Mesenchymal stem cell (in vitro differentiated cells and primary cell): Measurements from ENCODE around the gene ANKRD66.

Experiments used
- DNase-seq: peaks from one replicate; pipeline ENCODE4 v3.0.0-alpha.2; 2013
- H2AFZ ChIP-seq: one replicate; pipeline ENCODE4 v1.6.1; 2013; ENCODE audit warnings: low read depth, mild to moderate bottlenecking, control low read depth, inconsistent platforms, low read length, moderate library complexity
- H2AK5ac ChIP-seq: 2 replicates; pipeline ENCODE4 v1.6.1; 2013; ENCODE audit warnings: low read length, moderate library complexity, mild to moderate bottlenecking, inconsistent platforms; ENCODE audit not compliant: severe bottlenecking
- H2BK120ac ChIP-seq: one replicate; pipeline ENCODE4 v1.6.1; 2013; ENCODE audit warnings: low read depth, mild to moderate bottlenecking, inconsistent platforms, low read length, moderate library complexity
- H2BK12ac ChIP-seq, 2 experiments: one replicate each; pipeline ENCODE4 v1.6.1; 2013; ENCODE audit warnings: inconsistent platforms in 2 of 2, low read length in 2 of 2, mild to moderate bottlenecking in 2 of 2, moderate library complexity in 2 of 2, control low read depth in 1 of 2
- H2BK15ac ChIP-seq: one replicate; pipeline ENCODE4 v1.6.1; 2013; ENCODE audit warnings: mild to moderate bottlenecking, low read depth, inconsistent platforms; ENCODE audit not compliant: poor library complexity, severe bottlenecking
- H2BK5ac ChIP-seq: 2 replicates; pipeline ENCODE4 v1.6.1; 2013; ENCODE audit warnings: low read depth, mild to moderate bottlenecking, low read length, control low read depth, inconsistent platforms; ENCODE audit not compliant: poor library complexity, severe bottlenecking
- H3K14ac ChIP-seq, 2 experiments: one replicate each; pipeline ENCODE4 v1.6.1; 2013; ENCODE audit warnings: inconsistent platforms in 2 of 2, low read length in 2 of 2, control low read depth in 1 of 2, mild to moderate bottlenecking in 1 of 2, moderate library complexity in 1 of 2
- H3K18ac ChIP-seq, 2 experiments: one replicate each; pipeline ENCODE4 v1.6.1; 2013; ENCODE audit warnings: inconsistent platforms in 2 of 2, low read length in 2 of 2, control low read depth in 1 of 2, low read depth in 1 of 2, mild to moderate bottlenecking in 1 of 2
- H3K23ac ChIP-seq, 2 experiments: one replicate each; pipeline ENCODE4 v1.6.1; 2013; ENCODE audit warnings: inconsistent platforms in 2 of 2, low read length in 2 of 2, mild to moderate bottlenecking in 2 of 2, moderate library complexity in 2 of 2, control low read depth in 1 of 2
- H3K27ac ChIP-seq: 2 replicates; pipeline ENCODE4 v1.5.1; 2013; ENCODE audit warnings: mild to moderate bottlenecking, moderate library complexity, low read length, control low read depth, inconsistent platforms; ENCODE audit not compliant: poor library complexity, severe bottlenecking
- H3K27me3 ChIP-seq, 2 experiments: 2 replicates each; pipeline versions ENCODE4 v1.6.1 to v1.7.0; 2013; ENCODE audit warnings: low read length in 2 of 2, mild to moderate bottlenecking in 2 of 2, moderate library complexity in 2 of 2, control low read depth in 1 of 2, inconsistent platforms in 1 of 2; ENCODE audit not compliant: control insufficient read depth in 1 of 2, insufficient read depth in 1 of 2
- H3K36me3 ChIP-seq, 2 experiments: 2 replicates each; pipeline versions ENCODE4 v1.6.1 to v1.7.0; 2013; ENCODE audit warnings: low read length in 2 of 2, control low read depth in 1 of 2, inconsistent platforms in 1 of 2, low read depth in 1 of 2, mild to moderate bottlenecking in 1 of 2; ENCODE audit not compliant: insufficient read depth in 2 of 2, control insufficient read depth in 1 of 2
- H3K4ac ChIP-seq, 2 experiments: one replicate each; pipeline ENCODE4 v1.6.1; 2013; ENCODE audit warnings: inconsistent platforms in 2 of 2, low read length in 2 of 2, mild to moderate bottlenecking in 2 of 2, moderate library complexity in 2 of 2, control low read depth in 1 of 2, low read depth in 1 of 2
- H3K4me1 ChIP-seq: 2 replicates; pipeline ENCODE4 v1.6.1; 2013; ENCODE audit warnings: low read depth, low read length, control low read depth; ENCODE audit not compliant: control insufficient read depth, insufficient read depth
- H3K4me2 ChIP-seq: 2 replicates; pipeline ENCODE4 v1.6.1; 2013; ENCODE audit warnings: low read length, mild to moderate bottlenecking, inconsistent platforms; ENCODE audit not compliant: poor library complexity, severe bottlenecking
- H3K4me3 ChIP-seq, 2 experiments: 2 replicates each; pipeline versions ENCODE4 v1.5.1 to v1.7.0; 2013; ENCODE audit warnings: low read length in 2 of 2, mild to moderate bottlenecking in 2 of 2, control low read depth in 1 of 2, low read depth in 1 of 2; ENCODE audit not compliant: insufficient read depth in 1 of 2
- H3K79me1 ChIP-seq: replicated peaks from 2 replicates; pipeline ENCODE4 v1.6.1; 2013; ENCODE audit warnings: mild to moderate bottlenecking, control low read depth, low read length, inconsistent platforms; ENCODE audit not compliant: poor library complexity, severe bottlenecking
- H3K9ac ChIP-seq: 2 replicates; pipeline ENCODE4 v1.7.0; 2013; ENCODE audit warnings: mild to moderate bottlenecking, low read length, moderate library complexity
- H3K9me3 ChIP-seq: 2 replicates; pipeline ENCODE4 v1.7.0; 2013; ENCODE audit warnings: mild to moderate bottlenecking, low read length; ENCODE audit not compliant: control insufficient read depth
- H4K8ac ChIP-seq: one replicate; pipeline ENCODE4 v1.6.1; 2013; ENCODE audit warnings: inconsistent platforms, mild to moderate bottlenecking, low read length, moderate library complexity
- H4K91ac ChIP-seq: one replicate; pipeline ENCODE4 v1.6.1; 2013; ENCODE audit warnings: mild to moderate bottlenecking, low read length, inconsistent platforms
- WGBS: methylation state at CpG from one replicate; pipeline ENCODE4 v1.1.7; 2013; ENCODE audit warnings: mixed read lengths; 5-methylcytosine and 5-hydroxymethylcytosine counted together

The ANKRD66 gene

GRCh38 chr6:46789434-46790354, 43.0 kb downstream of the ANKRD66 start:
- H2AK5ac ChIP-seq, result no peak overlapping the region
- WGBS, result 79% methylated on average over 3 of the region's 4 CpGs

GRCh38 chr6:46790355-46790874, 43.7 kb downstream of the ANKRD66 start:
- H3K9ac ChIP-seq, result no peak overlapping the region
- H3K4me2 ChIP-seq, result no peak overlapping the region
- H2AFZ ChIP-seq, result no peak overlapping the region
- H4K8ac ChIP-seq, result no peak overlapping the region
- H3K4ac ChIP-seq, result no peak overlapping the region
- H3K36me3 ChIP-seq, result no peaks in the 10 kb centered on the region
- no peak overlapping the region for H2BK120ac ChIP-seq
- H3K18ac ChIP-seq, result no peak overlapping the region
- H2BK5ac ChIP-seq, result no peak overlapping the region
- H2BK12ac ChIP-seq, result no peak overlapping the region
- no peaks in the 10 kb centered on the region for H3K27me3 ChIP-seq
- H3K4me3 ChIP-seq, result no peak overlapping the region
- H2BK15ac ChIP-seq, result no peak overlapping the region
- H4K91ac ChIP-seq, result no peak overlapping the region
- H3K23ac ChIP-seq, result no peak overlapping the region
- no peak overlapping the region for H3K14ac ChIP-seq
- no peaks in the 10 kb centered on the region for H3K79me1 ChIP-seq
- H3K27ac ChIP-seq, result no peak overlapping the region
- H2AK5ac ChIP-seq, result no peak overlapping the region
- no peaks in the 10 kb centered on the region for H3K9me3 ChIP-seq
- H3K4me1 ChIP-seq, result no peaks in the 10 kb centered on the region
- DNase-seq, result no peak

More at GRCh38 chr6:46789434-46790354, 43.0 kb downstream of the ANKRD66 start:
- H3K4me1 ChIP-seq, result no peaks in the 10 kb centered on the region
- H2BK12ac ChIP-seq, result no peak overlapping the region
- no peak overlapping the region for H3K4me3 ChIP-seq
- H3K4me2 ChIP-seq, result no peak overlapping the region
- H4K8ac ChIP-seq, result no peak overlapping the region
- H2BK5ac ChIP-seq, result no peak overlapping the region
- H2BK120ac ChIP-seq, result no peak overlapping the region
- H3K9ac ChIP-seq, result no peak overlapping the region
- no peak overlapping the region for H2AFZ ChIP-seq
- H3K18ac ChIP-seq, result no peak overlapping the region
- H3K14ac ChIP-seq, result no peak overlapping the region
- no peak for DNase-seq
- H3K36me3 ChIP-seq, result no peaks in the 10 kb centered on the region
- no peak overlapping the region for H2BK15ac ChIP-seq
- no peak overlapping the region for H3K27ac ChIP-seq
- no peaks in the 10 kb centered on the region for H3K79me1 ChIP-seq
- H3K4ac ChIP-seq, result no peak overlapping the region
- no peaks in the 10 kb centered on the region for H3K27me3 ChIP-seq
- H3K23ac ChIP-seq, result no peak overlapping the region
- no peaks in the 10 kb centered on the region for H3K9me3 ChIP-seq
- H4K91ac ChIP-seq, result no peak overlapping the region

GRCh38 chr6:46792635-46793034, 45.9 kb downstream of the ANKRD66 start:
- no peak overlapping the region for H4K91ac ChIP-seq
- H3K4ac ChIP-seq, result no peak overlapping the region
- no peak overlapping the region for H2AFZ ChIP-seq
- peaks cover 0 to 3% of the 10 kb centered on the region in 2 experiments for H3K27me3 ChIP-seq
- H3K36me3 ChIP-seq, result no peaks in the 10 kb centered on the region
- H3K9ac ChIP-seq, result no peak overlapping the region
- no peak overlapping the region for H2BK12ac ChIP-seq
- H2BK5ac ChIP-seq, result no peak overlapping the region
- no peaks in the 10 kb centered on the region for H3K79me1 ChIP-seq
- no peak overlapping the region for H3K14ac ChIP-seq
- no peak overlapping the region for H3K4me3 ChIP-seq
- no peak overlapping the region for H3K18ac ChIP-seq
- H3K23ac ChIP-seq, result no peak overlapping the region
- DNase-seq, result no peak
- no peak overlapping the region for H4K8ac ChIP-seq
- no peak overlapping the region for H2BK120ac ChIP-seq
- WGBS, result 40% methylated on average over 1 of the region's 1 CpG
- H2AK5ac ChIP-seq, result no peak overlapping the region
- no peaks in the 10 kb centered on the region for H3K9me3 ChIP-seq
- H2BK15ac ChIP-seq, result no peak overlapping the region
- no peaks in the 10 kb centered on the region for H3K4me1 ChIP-seq
- no peak overlapping the region for H3K4me2 ChIP-seq
- H3K27ac ChIP-seq, result no peak overlapping the region

- H2AFZ ChIP-seq, result no peak within 1 kb of the TSS
- no peaks in the 10 kb centered on the region for H3K36me3 ChIP-seq
- H3K27me3 ChIP-seq, result peaks cover 0 to 3% of the 10 kb centered on the region in 2 experiments
- no peak within 1 kb of the TSS for H4K8ac ChIP-seq
- no peaks in the 10 kb centered on the region for H3K4me1 ChIP-seq
- H2BK15ac ChIP-seq, result no peak within 1 kb of the TSS
- no peak within 1 kb of the TSS for H3K27ac ChIP-seq
- no peak within 1 kb of the TSS for H3K4me2 ChIP-seq
- no peak within 1 kb of the TSS for H2BK120ac ChIP-seq
- no peak within 1 kb of the TSS for H3K14ac ChIP-seq
- H3K9ac ChIP-seq, result no peak within 1 kb of the TSS
- WGBS, result 87% methylated on average over 6 of the region's 8 CpGs
- H4K91ac ChIP-seq, result no peak within 1 kb of the TSS
- no peaks in the 10 kb centered on the region for H3K9me3 ChIP-seq
- no peak within 1 kb of the TSS for H2BK12ac ChIP-seq
- no peak within 1 kb of the TSS for H3K18ac ChIP-seq
- H2BK5ac ChIP-seq, result no peak within 1 kb of the TSS
- H3K23ac ChIP-seq, result no peak within 1 kb of the TSS
- H3K4ac ChIP-seq, result no peak within 1 kb of the TSS
- no peak for DNase-seq
- H2AK5ac ChIP-seq, result no peak within 1 kb of the TSS
- no peaks in the 10 kb centered on the region for H3K79me1 ChIP-seq
- no peak within 1 kb of the TSS for H3K4me3 ChIP-seq
Measured at GRCh38 chr6:46793138-46793537, 46.4 kb downstream of the ANKRD66 start, which contains the start of gene MEP1A. TSS of gene MEP1A (plus strand) at chr6:46793389. CDS start at chr6:46793399, 10 bp downstream.
